Prostate gland (tissue), 2 donors: ENCODE data around the gene HTR2A. TPM values are rescaled to one million over a fixed set of nuclear protein-coding genes. Genes with fewer than 3 reads are reported as not detected.

Experiments used
- DNase-seq: peaks from one replicate; pipeline ENCODE4 v3.0.0-alpha.2; 2019; ENCODE audit warnings: low spot score
- H3K27ac ChIP-seq, 2 donors: fragments of 200-600 bp; sonication (generic); 2 replicates each; pipeline ENCODE4 v1.5.1; 2017 to 2019
- H3K27me3 ChIP-seq: fragments of 200-600 bp; sonication (generic); replicated peaks from 2 replicates; pipeline ENCODE4 v1.5.1; 2019; ENCODE audit not compliant: insufficient read depth
- H3K36me3 ChIP-seq, 2 donors: fragments of 200-600 bp; sonication (generic); 1 replicate in 1 of 2; 2 replicates in 1 of 2; pipeline versions ENCODE4 v1.5.1 to v1.8.1; 2017 to 2019
- H3K4me1 ChIP-seq: fragments of 200-600 bp; sonication (generic); replicated peaks from 2 replicates; pipeline ENCODE4 v1.5.1; 2019
- H3K4me3 ChIP-seq, 2 donors: fragments of 200-600 bp; sonication (generic); 2 replicates each; pipeline ENCODE4 v1.5.1; 2017 to 2019
- H3K9me3 ChIP-seq: fragments of 200-600 bp; sonication (generic); 2 replicates; pipeline ENCODE4 v1.5.1; 2017
- CTCF ChIP-seq, 4 experiments: fragments of 200-600 bp in 2 of 4; fragments of 450-650 bp in 2 of 4; sonication (generic) in 2 of 4; IDR thresholded peaks; 1 replicate in 3 of 4; 2 replicates in 1 of 4; pipeline ENCODE4 v1.5.1; 2016 to 2019; ENCODE audit warnings: antibody characterized with exemption in 4 of 4, mild to moderate bottlenecking in 2 of 4, moderate library complexity in 2 of 4
- POLR2A ChIP-seq: fragments of 450-650 bp; IDR thresholded peaks from one replicate; pipeline ENCODE4 v1.6.1; 2016; ENCODE audit warnings: antibody characterized with exemption, mild to moderate bottlenecking
- POLR2AphosphoS5 ChIP-seq: sonication (generic); formaldehyde crosslinking; IDR thresholded peaks from one replicate; pipeline ENCODE4 v1.6.1; 2017; ENCODE audit warnings: antibody characterized with exemption
- WGBS: methylation state at CpG from one replicate; pipeline ENCODE4 v1.1.5; 2018; 5-methylcytosine and 5-hydroxymethylcytosine counted together
- intact Hi-C: fragments of 100-400 bp; cut with DNase I; formaldehyde crosslinking; loops from one replicate; pipeline ENCODE4 v1.14.2; 2022
- total RNA-seq, 2 donors: library from RNA; depleted of rRNA; stranded (reverse); fragments of >200 nt; gene quantifications; one replicate each; pipeline ENCODE4 v1.1.0, GENCODE V29; 2016

The HTR2A gene
- total RNA-seq, 2 donors from 2014 or later = 0.51 TPM; not detected in 1

DNA sequence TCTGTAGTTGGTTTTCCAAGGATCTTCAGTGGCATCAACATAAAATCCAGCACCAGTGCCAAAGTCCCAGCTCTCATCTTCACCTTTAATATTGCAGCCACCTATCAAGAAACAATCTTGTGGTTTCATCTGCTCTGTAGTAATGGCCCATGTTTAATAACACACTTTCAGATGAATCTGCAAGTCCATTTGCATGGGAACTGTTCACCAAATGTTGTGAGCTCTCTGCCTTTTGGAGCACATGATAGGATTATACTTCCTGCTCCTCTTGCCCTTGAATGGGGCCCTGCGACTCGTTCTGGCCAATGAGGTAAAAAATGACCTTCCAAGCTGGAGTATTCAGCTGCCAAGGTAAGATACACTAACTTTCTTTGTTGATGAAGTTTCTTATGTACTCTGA is 114.2 kb downstream of the HTR2A start:
- no peaks in the 10 kb centered on the region for H3K4me1 ChIP-seq
- DNase-seq = no peak
- intact Hi-C loops = no loop called here
- H3K27ac ChIP-seq = no peak overlapping the region
- H3K36me3 ChIP-seq = peaks cover 3 to 6% of the 10 kb centered on the region in 2 donors
- no peak for TF ChIP-seq CTCF (IDR thresholded peaks at IDR 0.05)
- no peak for TF ChIP-seq POLR2AphosphoS5
- TF ChIP-seq POLR2A = no peak
- no peaks in the 10 kb centered on the region for H3K9me3 ChIP-seq
- H3K27me3 ChIP-seq = no peaks in the 10 kb centered on the region
- 80% methylated on average over 2 of the region's 2 CpGs for WGBS
- no peak overlapping the region for H3K4me3 ChIP-seq

DNA sequence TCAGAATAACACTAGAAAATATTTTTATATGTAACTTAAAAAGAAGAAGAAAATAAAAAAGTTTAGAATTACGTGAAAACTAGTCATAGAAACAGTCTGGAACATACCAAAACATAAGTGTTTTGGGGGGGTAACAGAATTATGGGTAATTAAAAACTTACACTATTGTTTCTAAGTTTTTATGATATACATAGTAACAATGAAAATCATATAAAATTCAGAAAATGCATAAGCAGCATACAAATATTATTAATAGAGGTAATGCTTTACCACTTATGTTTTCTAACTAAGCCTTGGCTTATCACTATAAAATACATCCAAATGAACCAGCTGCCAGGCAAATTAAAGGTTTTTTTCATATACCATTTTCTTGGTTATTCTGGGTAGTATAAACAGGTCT is 114.8 kb downstream of the HTR2A start:
- TF ChIP-seq POLR2A (no peak), CTCF (IDR thresholded peaks at IDR 0.05) (no peak), POLR2AphosphoS5 (no peak)
- intact Hi-C loops = no loop called here
- Histone ChIP-seq H3K4me1 (no peaks in the 10 kb centered on the region), H3K27ac (no peak overlapping the region), H3K27me3 (no peaks in the 10 kb centered on the region), H3K36me3 (peaks cover 3 to 6% of the 10 kb centered on the region in 2 donors), H3K9me3 (no peaks in the 10 kb centered on the region), H3K4me3 (no peak overlapping the region)
- 93% methylated on average over 1 of the region's 1 CpG for WGBS
- no peak for DNase-seq

Other genes starting within 250 kb of the HTR2A start
- 10 to 100 TPM; 88.2 to 90.3 TPM for gene ESD, start 99.9 kb downstream of the HTR2A start, total RNA-seq